Activated CD8-positive, alpha-beta memory T cell treated with anti-CD3 and anti-CD28 coated beads for 1 hour (primary cell): ENCODE measurements around the gene ZNF337.
"Not testable (repeated sequence)": the region's sequence is repeated elsewhere in the genome, so short reads cannot be mapped to it uniquely, and the experiment has no call there.

Experiments used
- DNase-seq, 2 donors: peaks; one replicate each; pipeline ENCODE4 v3.0.0-alpha.2; 2020; ENCODE audit warnings: low read depth in 1 of 2; ENCODE audit errors: extremely low read depth in 1 of 2

The ZNF337 gene

GRCh38 chr20:25695532-25696370 is 902 bp downstream of the ZNF337 start:
- no peak for DNase-seq

- no peak for DNase-seq
Observed at GRCh38 chr20:25692499-25692898, 4.2 kb downstream of the ZNF337 start.

- no peak for DNase-seq
Observed at GRCh38 chr20:25690427-25690826, 6.2 kb downstream of the ZNF337 start.

- DNase-seq, result no peak
Observed at GRCh38 chr20:25686081-25687067, 10.3 kb downstream of the ZNF337 start.

- DNase-seq, result no peak
Observed at GRCh38 chr20:25685276-25686080, 11.2 kb downstream of the ZNF337 start.

GRCh38 chr20:25683826-25684225 is 12.8 kb downstream of the ZNF337 start:
- not testable (repeated sequence) for DNase-seq

- no peak for DNase-seq
Observed at GRCh38 chr20:25683050-25683449, 13.6 kb downstream of the ZNF337 start.

- DNase-seq, result no peak
Observed at GRCh38 chr20:25676164-25676809, 20.4 kb downstream of the ZNF337 start.

- DNase-seq, result no peak
Observed at GRCh38 chr20:25675161-25675560, 21.5 kb downstream of the ZNF337 start.

- no peak for DNase-seq
Observed at GRCh38 chr20:25672659-25673235, 23.9 kb downstream of the ZNF337 start.

GRCh38 chr20:25669826-25670422 is 26.7 kb downstream of the ZNF337 start:
- DNase-seq, result no peak

GRCh38 chr20:25668446-25668845 is 28.2 kb downstream of the ZNF337 start:
- DNase-seq, result no peak

GRCh38 chr20:25659999-25660398 is 36.7 kb downstream of the ZNF337 start:
- DNase-seq, result no peak

GRCh38 chr20:25654487-25654886 is 42.2 kb downstream of the ZNF337 start:
- no peak for DNase-seq

- not testable (repeated sequence) for DNase-seq
Observed at GRCh38 chr20:25652866-25653265, 43.8 kb downstream of the ZNF337 start.

GRCh38 chr20:25644814-25645213 is 51.8 kb downstream of the ZNF337 start:
- DNase-seq, result no peak

- no peak for DNase-seq
Observed at GRCh38 chr20:25643716-25644115, 52.9 kb downstream of the ZNF337 start.

- no peak for DNase-seq
Observed at GRCh38 chr20:25637247-25637646, 59.4 kb downstream of the ZNF337 start.

- DNase-seq, result no peak
Observed at GRCh38 chr20:25632940-25633790, 63.5 kb downstream of the ZNF337 start.
